HG03025 (cell line): ENCODE data around the gene BCL2L2.

Source experiments
- ATAC-seq: cut with Tn5 transposase; IDR thresholded peaks from one replicate; pipeline ENCODE4 v1.9.1; 2021; ENCODE audit warnings: mild to moderate bottlenecking, moderate library complexity; ENCODE audit not compliant: unreplicated experiment, low FRiP score

BCL2L2 gene

GRCh38 chr14:23299211-23299957 is 7.2 kb upstream of the BCL2L2 start:
- no peak for ATAC-seq

- no peak for ATAC-seq
These were observed 6.5 kb upstream of the BCL2L2 start for GRCh38 chr14:23299986-23300686.

- ATAC-seq = no peak
These were observed 5.9 kb upstream of the BCL2L2 start for GRCh38 chr14:23300687-23301223.

DNA sequence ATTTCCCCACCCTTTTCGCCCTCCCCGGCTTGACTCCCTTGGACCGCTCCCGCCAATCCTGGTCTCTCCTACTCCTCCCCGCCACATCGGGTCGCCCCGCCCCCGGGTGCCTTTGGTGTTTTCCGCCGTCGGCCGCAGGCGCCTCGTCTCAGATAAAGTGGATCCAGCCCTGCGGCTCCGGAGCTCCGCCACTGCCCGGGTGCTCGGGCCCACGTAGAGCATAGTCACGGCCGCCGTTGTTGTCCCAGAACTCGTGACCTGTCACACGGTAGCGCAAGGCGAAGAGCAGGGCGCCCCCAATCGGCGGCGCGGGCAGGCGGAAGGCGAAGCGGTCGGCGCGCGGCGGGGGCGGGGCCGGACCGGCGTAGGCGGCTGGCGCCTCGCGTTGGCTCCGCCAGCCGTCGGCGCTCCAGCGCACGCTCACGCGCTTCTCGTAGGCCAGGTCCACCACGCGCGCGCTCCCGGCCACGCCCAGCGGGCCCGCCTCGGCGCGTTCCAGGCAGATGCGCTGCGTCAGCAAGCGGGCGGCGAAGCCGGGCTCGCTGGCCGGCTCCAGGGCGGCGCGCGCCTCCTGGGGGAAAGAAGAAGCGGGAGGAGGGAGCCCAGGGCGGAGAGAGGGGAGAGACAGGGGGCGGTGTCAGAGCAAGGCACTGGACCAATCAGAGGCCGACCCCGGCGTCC is 5.2 kb upstream of the BCL2L2 start:
- peak; percentile 85 for ATAC-seq

DNA sequence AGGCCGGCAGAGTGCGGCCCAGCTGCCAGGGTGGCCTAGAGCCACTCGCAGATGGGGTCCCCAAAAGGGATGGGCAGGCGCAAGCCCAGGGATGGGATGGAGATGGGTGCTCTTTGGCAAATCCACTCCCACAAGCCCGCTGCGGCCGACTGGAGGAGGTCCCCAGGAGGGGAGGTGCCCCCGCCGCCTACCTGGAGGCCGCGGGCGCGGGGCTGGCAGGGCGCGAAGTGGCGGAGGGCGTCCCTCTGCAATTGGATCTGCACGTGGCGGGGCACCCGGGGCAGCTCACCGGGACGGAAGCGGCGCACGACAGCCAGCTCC is 4.7 kb upstream of the BCL2L2 start:
- peak; percentile 15 for ATAC-seq

- peak; percentile 18 for ATAC-seq
These were observed 4.1 kb upstream of the BCL2L2 start, which contains the start of gene PPP1R3E for GRCh38 chr14:23302290-23303225. PPP1R3E (minus strand) TSS chr14:23302859; CDS start chr14:23302576, 283 bp downstream.

DNA sequence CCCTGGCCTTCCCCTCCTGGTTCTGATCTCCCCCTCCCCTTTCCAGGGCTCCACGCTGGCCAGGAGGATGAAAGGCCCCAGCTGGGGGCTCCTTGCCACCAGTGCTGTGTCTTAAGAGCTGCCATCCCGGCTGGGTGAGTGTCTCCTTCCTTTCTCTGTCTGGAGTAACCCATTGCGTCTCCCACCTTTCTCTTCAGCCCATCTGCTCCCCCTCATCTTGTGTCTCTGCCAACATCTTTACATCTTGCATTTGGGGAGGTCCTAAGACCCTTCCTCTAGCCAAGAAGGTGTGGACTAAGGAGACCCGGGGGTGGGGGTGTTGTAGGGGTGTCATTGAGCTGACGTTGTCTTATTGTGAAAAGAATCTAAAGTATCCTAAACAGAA is 505 bp downstream of the BCL2L2 start:
- no peak for ATAC-seq

DNA sequence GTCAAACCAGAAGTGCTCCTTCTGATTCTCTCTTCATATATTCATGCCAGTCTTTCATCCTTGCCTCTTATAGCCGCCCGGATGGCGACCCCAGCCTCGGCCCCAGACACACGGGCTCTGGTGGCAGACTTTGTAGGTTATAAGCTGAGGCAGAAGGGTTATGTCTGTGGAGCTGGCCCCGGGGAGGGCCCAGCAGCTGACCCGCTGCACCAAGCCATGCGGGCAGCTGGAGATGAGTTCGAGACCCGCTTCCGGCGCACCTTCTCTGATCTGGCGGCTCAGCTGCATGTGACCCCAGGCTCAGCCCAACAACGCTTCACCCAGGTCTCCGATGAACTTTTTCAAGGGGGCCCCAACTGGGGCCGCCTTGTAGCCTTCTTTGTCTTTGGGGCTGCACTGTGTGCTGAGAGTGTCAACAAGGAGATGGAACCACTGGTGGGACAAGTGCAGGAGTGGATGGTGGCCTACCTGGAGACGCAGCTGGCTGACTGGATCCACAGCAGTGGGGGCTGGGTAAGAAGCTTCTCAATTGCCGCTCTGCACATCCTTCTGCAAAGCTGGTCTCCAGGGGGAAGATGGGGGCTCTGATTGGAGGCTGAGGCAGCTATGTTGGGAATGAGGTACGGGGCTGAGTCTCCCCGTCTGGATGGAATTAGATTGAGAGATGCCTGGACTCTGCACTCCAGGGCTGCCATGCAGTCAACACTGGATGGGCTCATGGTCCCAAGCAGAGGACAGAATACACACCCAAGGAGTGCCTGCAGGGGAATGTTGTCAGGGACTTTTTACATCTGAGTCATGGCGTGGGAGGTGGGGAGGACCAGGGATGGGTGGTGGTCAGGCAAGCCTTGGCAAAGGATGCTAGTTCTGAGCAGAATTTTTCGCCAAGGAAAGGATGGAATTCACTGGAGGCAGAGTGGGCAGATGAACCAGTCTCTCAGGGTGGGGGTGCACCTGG is 1.3 kb downstream of the BCL2L2 start:
- no peak for ATAC-seq

DNA sequence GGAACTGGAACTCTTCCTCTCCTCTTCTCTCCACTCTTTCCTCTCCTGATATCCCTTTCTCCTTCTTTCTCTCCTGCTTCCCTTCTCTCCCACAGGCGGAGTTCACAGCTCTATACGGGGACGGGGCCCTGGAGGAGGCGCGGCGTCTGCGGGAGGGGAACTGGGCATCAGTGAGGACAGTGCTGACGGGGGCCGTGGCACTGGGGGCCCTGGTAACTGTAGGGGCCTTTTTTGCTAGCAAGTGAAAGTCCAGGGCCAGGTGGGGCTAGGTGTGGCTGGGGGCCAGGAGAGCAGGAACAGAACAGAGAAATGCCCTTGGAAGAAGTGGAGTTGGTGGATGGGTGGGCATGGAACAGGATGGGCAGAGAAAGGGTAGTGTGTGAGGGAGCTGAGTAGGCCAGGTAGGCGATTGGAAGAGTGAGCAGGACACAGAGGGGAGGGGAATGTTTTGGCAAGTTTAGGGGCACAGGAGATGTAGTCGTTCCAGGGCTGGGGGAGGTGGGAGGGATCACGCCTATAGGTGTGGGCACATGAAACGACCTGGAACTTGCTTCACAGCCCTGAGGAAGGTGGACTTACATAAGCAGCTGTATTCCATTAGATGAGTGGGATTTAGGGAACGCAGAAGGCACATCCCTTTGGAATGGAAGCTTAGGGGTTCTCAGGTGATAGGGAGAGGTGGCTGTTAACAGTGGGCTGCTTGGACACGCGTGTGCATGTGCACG is 2.2 kb downstream of the BCL2L2 start:
- no peak for ATAC-seq

- no peak for ATAC-seq
These were observed 3.9 kb downstream of the BCL2L2 start for GRCh38 chr14:23310546-23310945.

- ATAC-seq = no peak
These were observed 9.7 kb downstream of the BCL2L2 start for GRCh38 chr14:23316300-23316699.

DNA sequence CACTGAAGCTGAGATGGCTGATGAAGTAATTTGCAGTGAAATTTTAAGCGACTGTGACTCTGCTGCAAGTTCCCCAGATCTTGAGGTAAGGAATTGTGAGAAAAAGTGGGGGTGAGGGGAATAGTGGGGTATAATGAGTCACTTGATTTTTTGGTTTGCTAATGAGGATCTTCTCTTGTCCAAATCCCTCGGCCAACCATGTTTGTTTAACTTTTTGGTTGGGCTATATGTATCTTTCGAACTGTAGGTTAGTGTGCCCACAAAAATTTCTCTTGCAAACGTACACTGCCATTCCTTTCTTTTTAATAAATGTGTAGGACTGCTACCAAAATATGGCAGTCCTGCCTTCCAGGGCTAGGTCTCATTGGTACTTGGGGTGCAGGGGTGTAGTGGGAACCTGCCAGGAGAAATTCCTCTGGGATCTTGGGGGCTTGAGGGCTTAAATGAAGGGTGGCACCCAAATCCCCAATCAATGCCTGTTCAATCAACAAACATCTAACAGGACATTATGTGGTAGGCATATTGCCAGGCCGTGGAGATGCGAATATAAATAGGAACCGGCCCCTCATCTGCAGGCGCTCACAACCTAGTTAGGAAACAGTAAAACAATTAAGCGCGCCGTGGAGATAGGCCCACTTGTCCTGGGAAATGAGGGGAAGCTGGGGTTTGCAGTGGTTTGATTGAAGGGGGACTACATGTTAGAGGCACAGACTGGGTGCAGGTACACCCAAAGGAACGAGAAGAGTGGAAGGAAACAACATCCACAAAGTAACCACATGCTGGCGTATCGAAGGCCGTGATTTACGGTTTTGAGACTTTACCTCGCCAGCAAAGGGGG is 13.3 kb downstream of the BCL2L2 start:
- ATAC-seq = no peak

DNA sequence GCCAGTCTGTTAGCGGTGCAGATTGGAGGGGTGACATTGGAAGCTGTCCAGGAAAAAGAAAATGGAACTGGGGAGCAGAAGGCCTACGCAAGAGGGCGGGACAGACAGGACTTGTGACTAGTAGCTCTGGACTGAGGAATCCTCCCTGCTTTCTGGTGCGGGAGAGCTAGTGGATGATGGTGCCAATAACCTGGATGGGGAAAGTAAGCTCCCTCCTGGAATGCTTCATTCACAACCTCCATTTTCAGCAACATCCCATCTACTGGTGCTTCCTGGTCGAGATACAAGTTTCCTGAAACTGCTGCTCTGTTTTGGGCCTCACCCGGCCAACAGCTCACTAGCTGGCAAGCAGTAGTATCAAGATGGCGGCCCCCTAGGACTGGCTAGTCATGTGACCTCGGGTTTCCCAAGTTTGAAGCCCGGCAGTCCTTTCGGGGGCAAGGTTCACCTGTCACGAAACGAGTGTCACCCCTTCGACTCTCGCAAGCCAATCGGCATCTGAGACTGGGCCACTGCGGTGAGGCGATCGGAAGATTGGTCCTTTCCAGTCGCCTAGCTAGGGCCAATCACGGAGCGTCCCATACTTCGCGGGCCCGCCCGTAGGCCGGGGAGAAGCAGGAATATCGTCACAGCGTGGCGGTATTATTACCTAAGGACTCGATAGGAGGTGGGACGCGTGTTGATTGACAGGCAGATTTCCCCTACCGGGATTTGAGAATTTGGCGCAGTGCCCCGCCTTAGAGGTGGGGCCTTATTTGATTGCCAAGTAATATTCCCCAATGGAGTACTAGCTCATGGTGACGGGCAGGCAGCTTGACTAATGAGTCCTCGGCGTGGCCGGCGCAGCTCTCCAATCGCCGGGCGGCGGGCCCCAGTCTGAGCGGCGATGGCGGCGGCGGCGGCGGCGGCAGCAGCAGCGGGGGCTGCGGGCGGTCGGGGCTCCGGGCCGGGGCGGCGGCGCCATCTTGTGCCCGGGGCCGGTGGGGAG is 14.2 kb downstream of the BCL2L2 start, which contains the start of gene PABPN1:
PABPN1 (plus strand) TSS at position 874 of the 988 bp plus-strand sequence; CDS start at position 887, 13 bp downstream.
- peak; percentile 88 for ATAC-seq

- peak; percentile 17 for ATAC-seq
These were observed 15.2 kb downstream of the BCL2L2 start for GRCh38 chr14:23321572-23322547.
